ENCODE data around the gene UBE2R2.

DNA sequence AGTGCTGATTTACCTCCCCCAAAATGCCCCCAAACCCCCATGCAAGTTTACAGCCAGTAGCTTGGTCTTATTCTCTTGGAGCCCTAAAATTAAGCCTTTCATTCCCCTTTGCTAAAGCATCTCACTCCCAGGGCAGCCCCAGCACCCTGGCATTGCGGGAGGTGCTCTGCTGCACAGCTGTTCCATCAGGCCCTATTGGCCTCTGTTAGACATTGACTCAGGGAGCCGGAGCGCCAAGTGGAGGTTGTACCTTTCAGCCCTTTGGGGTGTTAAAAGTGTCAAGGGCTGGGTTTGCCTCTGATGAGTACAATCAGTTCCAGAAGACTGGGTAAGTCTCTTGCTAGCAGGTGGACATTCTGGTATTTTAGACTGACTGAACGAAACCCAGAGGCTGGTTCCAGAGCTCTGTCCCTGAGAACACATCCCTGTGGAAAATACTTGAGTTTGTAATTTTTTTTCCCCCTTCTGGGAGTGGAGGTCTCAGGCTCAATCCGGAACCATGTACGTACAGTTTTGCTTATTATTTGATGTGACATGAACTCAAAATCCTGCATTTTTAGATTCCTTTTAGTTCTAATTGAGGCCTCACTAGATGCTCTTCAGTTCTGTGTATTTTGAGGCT, 102.4 kb downstream of the UBE2R2 start:
- TF ChIP-seq NFE2L2 (IDR thresholded peaks at IDR 0.05; ENCODE audit: low read depth, low read length) = no peak
- TF ChIP-seq, protein P1, sequence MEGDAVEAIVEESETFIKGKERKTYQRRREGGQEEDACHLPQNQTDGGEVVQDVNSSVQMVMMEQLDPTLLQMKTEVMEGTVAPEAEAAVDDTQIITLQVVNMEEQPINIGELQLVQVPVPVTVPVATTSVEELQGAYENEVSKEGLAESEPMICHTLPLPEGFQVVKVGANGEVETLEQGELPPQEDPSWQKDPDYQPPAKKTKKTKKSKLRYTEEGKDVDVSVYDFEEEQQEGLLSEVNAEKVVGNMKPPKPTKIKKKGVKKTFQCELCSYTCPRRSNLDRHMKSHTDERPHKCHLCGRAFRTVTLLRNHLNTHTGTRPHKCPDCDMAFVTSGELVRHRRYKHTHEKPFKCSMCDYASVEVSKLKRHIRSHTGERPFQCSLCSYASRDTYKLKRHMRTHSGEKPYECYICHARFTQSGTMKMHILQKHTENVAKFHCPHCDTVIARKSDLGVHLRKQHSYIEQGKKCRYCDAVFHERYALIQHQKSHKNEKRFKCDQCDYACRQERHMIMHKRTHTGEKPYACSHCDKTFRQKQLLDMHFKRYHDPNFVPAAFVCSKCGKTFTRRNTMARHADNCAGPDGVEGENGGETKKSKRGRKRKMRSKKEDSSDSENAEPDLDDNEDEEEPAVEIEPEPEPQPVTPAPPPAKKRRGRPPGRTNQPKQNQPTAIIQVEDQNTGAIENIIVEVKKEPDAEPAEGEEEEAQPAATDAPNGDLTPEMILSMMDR (conservative IDR thresholded peaks at IDR 0.05; ENCODE audit: low read depth, low read length) = no peak
- TF ChIP-seq, protein P2, sequence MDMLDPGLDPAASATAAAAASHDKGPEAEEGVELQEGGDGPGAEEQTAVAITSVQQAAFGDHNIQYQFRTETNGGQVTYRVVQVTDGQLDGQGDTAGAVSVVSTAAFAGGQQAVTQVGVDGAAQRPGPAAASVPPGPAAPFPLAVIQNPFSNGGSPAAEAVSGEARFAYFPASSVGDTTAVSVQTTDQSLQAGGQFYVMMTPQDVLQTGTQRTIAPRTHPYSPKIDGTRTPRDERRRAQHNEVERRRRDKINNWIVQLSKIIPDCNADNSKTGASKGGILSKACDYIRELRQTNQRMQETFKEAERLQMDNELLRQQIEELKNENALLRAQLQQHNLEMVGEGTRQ (IDR thresholded peaks at IDR 0.05; ENCODE audit: low read depth, low read length) = no peak
